Measurements from ENCODE around the gene POU2F3.

DNA sequence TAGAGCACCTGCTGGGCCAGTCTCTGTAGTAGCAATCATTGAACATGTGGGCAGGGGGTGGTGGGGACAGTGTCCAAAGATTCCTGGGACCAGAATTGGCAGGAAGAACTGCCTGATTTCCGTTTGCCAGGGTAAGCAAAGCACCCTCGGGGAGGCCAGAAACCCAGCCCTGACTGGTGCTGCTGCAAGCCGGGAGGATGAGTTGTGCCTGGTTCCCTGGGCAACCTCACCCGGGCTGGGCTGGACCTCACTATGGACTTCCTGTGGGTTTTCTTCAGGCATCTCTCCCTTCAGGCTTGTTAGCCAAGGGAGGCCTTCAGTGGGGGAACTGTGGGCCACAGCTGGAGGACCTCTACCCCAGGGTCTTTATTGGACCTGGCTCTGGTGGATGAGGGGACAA lies 8.0 kb upstream of the POU2F3 start:
- TF ChIP-seq, protein P1, sequence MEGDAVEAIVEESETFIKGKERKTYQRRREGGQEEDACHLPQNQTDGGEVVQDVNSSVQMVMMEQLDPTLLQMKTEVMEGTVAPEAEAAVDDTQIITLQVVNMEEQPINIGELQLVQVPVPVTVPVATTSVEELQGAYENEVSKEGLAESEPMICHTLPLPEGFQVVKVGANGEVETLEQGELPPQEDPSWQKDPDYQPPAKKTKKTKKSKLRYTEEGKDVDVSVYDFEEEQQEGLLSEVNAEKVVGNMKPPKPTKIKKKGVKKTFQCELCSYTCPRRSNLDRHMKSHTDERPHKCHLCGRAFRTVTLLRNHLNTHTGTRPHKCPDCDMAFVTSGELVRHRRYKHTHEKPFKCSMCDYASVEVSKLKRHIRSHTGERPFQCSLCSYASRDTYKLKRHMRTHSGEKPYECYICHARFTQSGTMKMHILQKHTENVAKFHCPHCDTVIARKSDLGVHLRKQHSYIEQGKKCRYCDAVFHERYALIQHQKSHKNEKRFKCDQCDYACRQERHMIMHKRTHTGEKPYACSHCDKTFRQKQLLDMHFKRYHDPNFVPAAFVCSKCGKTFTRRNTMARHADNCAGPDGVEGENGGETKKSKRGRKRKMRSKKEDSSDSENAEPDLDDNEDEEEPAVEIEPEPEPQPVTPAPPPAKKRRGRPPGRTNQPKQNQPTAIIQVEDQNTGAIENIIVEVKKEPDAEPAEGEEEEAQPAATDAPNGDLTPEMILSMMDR (conservative IDR thresholded peaks at IDR 0.05), result no peak
- TF ChIP-seq ZFX (IDR thresholded peaks at IDR 0.05), result no peak

Data from C4-2B (cell line).